GM12801 (cell line): ENCODE measurements around the gene ITPKB.

Experiments
- CTCF ChIP-seq: IDR thresholded peaks from one replicate; pipeline ENCODE4 v1.5.1; 2011; ENCODE audit warnings: control low read depth; ENCODE audit not compliant: insufficient read length; ENCODE audit errors: extremely low read depth

The ITPKB gene

GRCh38 chr1:226733876-226734275 is 5.2 kb downstream of the ITPKB start:
- TF ChIP-seq CTCF, result no peak

- TF ChIP-seq CTCF, result no peak
Measured at GRCh38 chr1:226733304-226733703, 5.8 kb downstream of the ITPKB start.

GRCh38 chr1:226732856-226733291 is 6.2 kb downstream of the ITPKB start:
- no peak for TF ChIP-seq CTCF

GRCh38 chr1:226731257-226731893 is 7.7 kb downstream of the ITPKB start:
- no peak for TF ChIP-seq CTCF

GRCh38 chr1:226730836-226731235 is 8.2 kb downstream of the ITPKB start:
- no peak for TF ChIP-seq CTCF

- TF ChIP-seq CTCF, result no peak
Measured at GRCh38 chr1:226730071-226730470, 9.0 kb downstream of the ITPKB start.

- no peak for TF ChIP-seq CTCF
Measured at GRCh38 chr1:226728448-226728847, 10.6 kb downstream of the ITPKB start.

GRCh38 chr1:226725897-226726267 is 13.2 kb downstream of the ITPKB start:
- TF ChIP-seq CTCF, result no peak
